Erythroblast (primary cell): ENCODE measurements around the gene SMCHD1.
"Not testable (repeated sequence)": the region's sequence is repeated elsewhere in the genome, so short reads cannot be mapped to it uniquely, and the experiment has no call there.

Experiments
- GATA1 ChIP-seq: IDR thresholded peaks from 2 replicates; pipeline ENCODE4 v1.6.1; 2011; ENCODE audit warnings: low read depth, mild to moderate bottlenecking, control low read depth, low read length, moderate library complexity
- POLR2A ChIP-seq: IDR thresholded peaks from 2 replicates; pipeline ENCODE4 v1.6.1; 2011; ENCODE audit warnings: mild to moderate bottlenecking, low read length

- not testable (repeated sequence) for TF ChIP-seq POLR2A, GATA1
These were observed 6.8 kb downstream of the SMCHD1 start for GRCh38 chr18:2662288-2662687.
